Activated CD4-positive, alpha-beta T cell treated with anti-CD3 and anti-CD28 coated beads, Interleukin-2, amount 10 ng/mL, durations not matched to agents 24 days and 14 days (primary cell): Measurements from ENCODE around the gene SERPINB1. TPM values are rescaled to one million over a fixed set of nuclear protein-coding genes. Genes with fewer than 3 reads are reported as not detected.
"Not testable (repeated sequence)": the region's sequence is repeated elsewhere in the genome, so short reads cannot be mapped to it uniquely, and the experiment has no call there.

Experiments used
- DNase-seq: peaks from one replicate; pipeline ENCODE4 v3.0.0; 2022
- H3K27ac Mint-ChIP-seq: one replicate; pipeline ENCODE4 v1.8.0; 2022; ENCODE audit warnings: mild to moderate bottlenecking, mixed read lengths
- H3K27me3 Mint-ChIP-seq: one replicate; pipeline ENCODE4 v1.8.0; 2022; ENCODE audit warnings: mixed read lengths
- H3K36me3 Mint-ChIP-seq: one replicate; pipeline ENCODE4 v1.8.0; 2022; ENCODE audit warnings: low read depth, mild to moderate bottlenecking, mixed read lengths
- H3K4me1 Mint-ChIP-seq: one replicate; pipeline ENCODE4 v1.8.0; 2021; ENCODE audit warnings: mixed read lengths
- H3K4me3 Mint-ChIP-seq: one replicate; pipeline ENCODE4 v1.8.0; 2022; ENCODE audit warnings: mild to moderate bottlenecking, moderate library complexity, mixed read lengths
- H3K9me3 Mint-ChIP-seq: one replicate; pipeline ENCODE4 v1.8.0; 2021; ENCODE audit warnings: mixed read lengths
- intact Hi-C: fragments of 100-400 bp; cut with micrococcal nuclease; formaldehyde crosslinking; loops from one replicate; pipeline ENCODE4 v1.15.1; 2023
- total RNA-seq: library from RNA; stranded (reverse); gene quantifications from 2 replicates; pipeline ENCODE4 v1.2.3, GENCODE V29; 2022

The SERPINB1 gene
- total RNA-seq, 1 donor from 2014 or later: 79.9 TPM

- H3K27me3 Mint-ChIP-seq, H3K9me3 Mint-ChIP-seq, DNase-seq: not testable (repeated sequence)
- H3K4me3 Mint-ChIP-seq: peak overlapping the region; percentile 77
- H3K4me1 Mint-ChIP-seq: peaks cover 75% of the 10 kb centered on the region
- intact Hi-C loops: loop anchor here (1.0 kb wide), 1 partner anchor 16 kb away; no protein-coding TSS in a partner anchor
- peak overlapping the region; percentile 95 for H3K27ac Mint-ChIP-seq
- peaks cover 25% of the 10 kb centered on the region for H3K36me3 Mint-ChIP-seq
These were observed 19.0 kb upstream of the SERPINB1 start for GRCh38 chr6:2860706-2861059.

- not testable (repeated sequence) for DNase-seq, H3K27me3 Mint-ChIP-seq, H3K9me3 Mint-ChIP-seq
- intact Hi-C loops: loop anchor here (10.0 kb wide), 1 partner anchor 1165 kb away; a partner anchor contains a TSS
- Mint-ChIP-seq H3K4me1 (peaks cover 78% of the 10 kb centered on the region), H3K36me3 (peaks cover 27% of the 10 kb centered on the region), H3K4me3 (peak overlapping the region; percentile 84), H3K27ac (peak overlapping the region; percentile 98)
These were observed 18.4 kb upstream of the SERPINB1 start for GRCh38 chr6:2859798-2860705.

- peaks cover 25% of the 10 kb centered on the region for H3K36me3 Mint-ChIP-seq
- peak overlapping the region; percentile 98 for H3K27ac Mint-ChIP-seq
- no peak for DNase-seq
- no peaks in the 10 kb centered on the region for H3K27me3 Mint-ChIP-seq
- H3K4me3 Mint-ChIP-seq: peak overlapping the region; percentile 84
- intact Hi-C loops: loop anchor here (10.0 kb wide), 1 partner anchor 1166 kb away; a partner anchor contains a TSS
- peaks cover 8% of the 10 kb centered on the region for H3K9me3 Mint-ChIP-seq
- peaks cover 81% of the 10 kb centered on the region for H3K4me1 Mint-ChIP-seq
These were observed 17.6 kb upstream of the SERPINB1 start for GRCh38 chr6:2859185-2859700.

GRCh38 chr6:2857580-2858337 lies 16.1 kb upstream of the SERPINB1 start:
- peak; percentile 93 for DNase-seq
- H3K9me3 Mint-ChIP-seq: peaks cover 1% of the 10 kb centered on the region
- intact Hi-C loops: loop anchor here (1.0 to 10.0 kb wide), 3 partner anchors 19 to 1167 kb away; a partner anchor contains a TSS
- peak overlapping the region; percentile 84 for H3K4me3 Mint-ChIP-seq
- H3K4me1 Mint-ChIP-seq: peaks cover 84% of the 10 kb centered on the region
- peak overlapping the region; percentile 98 for H3K27ac Mint-ChIP-seq
- H3K27me3 Mint-ChIP-seq: no peaks in the 10 kb centered on the region
- peaks cover 18% of the 10 kb centered on the region for H3K36me3 Mint-ChIP-seq

- no peak for DNase-seq
- Mint-ChIP-seq H3K27ac (peak overlapping the region; percentile 98), H3K36me3 (peaks cover 17% of the 10 kb centered on the region), H3K9me3 (no peaks in the 10 kb centered on the region), H3K4me1 (peaks cover 80% of the 10 kb centered on the region), H3K27me3 (no peaks in the 10 kb centered on the region), H3K4me3 (peak overlapping the region; percentile 84)
- intact Hi-C loops: loop anchor here (1.0 to 10.0 kb wide), 3 partner anchors 19 to 1168 kb away; a partner anchor contains a TSS
These were observed 15.5 kb upstream of the SERPINB1 start for GRCh38 chr6:2857185-2857579.

GRCh38 chr6:2855061-2855519 lies 13.4 kb upstream of the SERPINB1 start:
- peak overlapping the region; percentile 98 for H3K27ac Mint-ChIP-seq
- H3K27me3 Mint-ChIP-seq: no peaks in the 10 kb centered on the region

GRCh38 chr6:2854396-2854982 lies 12.8 kb upstream of the SERPINB1 start:
- Mint-ChIP-seq H3K27me3 (no peaks in the 10 kb centered on the region), H3K27ac (peak overlapping the region; percentile 98), H3K9me3 (no peaks in the 10 kb centered on the region), H3K4me1 (peaks cover 66% of the 10 kb centered on the region), H3K36me3 (peaks cover 6% of the 10 kb centered on the region), H3K4me3 (peak overlapping the region; percentile 80)
- DNase-seq: no peak
- intact Hi-C loops: loop anchor here (1.0 to 10.0 kb wide), 6 partner anchors 8 to 1170 kb away; partner anchors contain the start of genes FAM50B and SERPINB1

More at GRCh38 chr6:2855061-2855519, 13.4 kb upstream of the SERPINB1 start:
- intact Hi-C loops: loop anchor here (2.0 to 10.0 kb wide), 3 partner anchors 14 to 1170 kb away; partner anchors contain the start of gene SERPINB1
- peaks cover 8% of the 10 kb centered on the region for H3K36me3 Mint-ChIP-seq
- no peak for DNase-seq
- peaks cover 69% of the 10 kb centered on the region for H3K4me1 Mint-ChIP-seq
- peak overlapping the region; percentile 80 for H3K4me3 Mint-ChIP-seq
- no peaks in the 10 kb centered on the region for H3K9me3 Mint-ChIP-seq

GRCh38 chr6:2853769-2854395 lies 12.2 kb upstream of the SERPINB1 start:
- DNase-seq: peak; percentile 87
- peak overlapping the region; percentile 98 for H3K27ac Mint-ChIP-seq
- H3K36me3 Mint-ChIP-seq: peaks cover 8% of the 10 kb centered on the region
- H3K9me3 Mint-ChIP-seq: no peaks in the 10 kb centered on the region
- H3K27me3 Mint-ChIP-seq: no peaks in the 10 kb centered on the region
- H3K4me3 Mint-ChIP-seq: peak overlapping the region; percentile 80
- H3K4me1 Mint-ChIP-seq: peaks cover 65% of the 10 kb centered on the region
- intact Hi-C loops: loop anchor here (1.0 to 10.0 kb wide), 6 partner anchors 8 to 1171 kb away; partner anchors contain the start of genes FAM50B and SERPINB1

- not testable (repeated sequence) for H3K27me3 Mint-ChIP-seq, DNase-seq, H3K9me3 Mint-ChIP-seq, H3K36me3 Mint-ChIP-seq
- intact Hi-C loops: loop anchor here (5.0 to 10.0 kb wide), 2 partner anchors 994 to 1171 kb away; partner anchors contain the start of gene FAM50B
- H3K4me3 Mint-ChIP-seq: peak overlapping the region; percentile 80
- H3K27ac Mint-ChIP-seq: peak overlapping the region; percentile 98
- H3K4me1 Mint-ChIP-seq: peaks cover 65% of the 10 kb centered on the region
These were observed 11.7 kb upstream of the SERPINB1 start for GRCh38 chr6:2853378-2853768.

GRCh38 chr6:2852921-2853322 lies 11.3 kb upstream of the SERPINB1 start:
- Mint-ChIP-seq H3K4me1 (peaks cover 65% of the 10 kb centered on the region), H3K36me3 (peaks cover 9% of the 10 kb centered on the region), H3K27me3 (no peaks in the 10 kb centered on the region), H3K27ac (peak overlapping the region; percentile 98), H3K4me3 (peak overlapping the region; percentile 49), H3K9me3 (no peaks in the 10 kb centered on the region)
- peak; percentile 60 for DNase-seq
- intact Hi-C loops: loop anchor here (5.0 to 10.0 kb wide), 2 partner anchors 994 to 1172 kb away; partner anchors contain the start of gene FAM50B

GRCh38 chr6:2852514-2852855 lies 10.8 kb upstream of the SERPINB1 start:
- Mint-ChIP-seq H3K4me3 (no peak overlapping the region), H3K27me3 (no peaks in the 10 kb centered on the region), H3K36me3 (peaks cover 9% of the 10 kb centered on the region), H3K27ac (peak overlapping the region; percentile 98), H3K4me1 (peaks cover 61% of the 10 kb centered on the region), H3K9me3 (no peaks in the 10 kb centered on the region)
- DNase-seq: no peak
- intact Hi-C loops: loop anchor here (5.0 to 10.0 kb wide), 2 partner anchors 995 to 1172 kb away; partner anchors contain the start of gene FAM50B

- intact Hi-C loops: loop anchor here (5.0 to 10.0 kb wide), 2 partner anchors 995 to 1173 kb away; partner anchors contain the start of gene FAM50B
These were observed 10.3 kb upstream of the SERPINB1 start for GRCh38 chr6:2851727-2852513.

More at GRCh38 chr6:2851727-2852513, 10.3 kb upstream of the SERPINB1 start:
- H3K27ac Mint-ChIP-seq: peak overlapping the region; percentile 59
- no peaks in the 10 kb centered on the region for H3K9me3 Mint-ChIP-seq
- peaks cover 57% of the 10 kb centered on the region for H3K4me1 Mint-ChIP-seq
- peaks cover 9% of the 10 kb centered on the region for H3K36me3 Mint-ChIP-seq
- no peaks in the 10 kb centered on the region for H3K27me3 Mint-ChIP-seq
- no peak overlapping the region for H3K4me3 Mint-ChIP-seq
- DNase-seq: peak; percentile 59
